Muscle of leg (tissue), 11 donors: Measurements from ENCODE around the gene HHEX. TPM values are rescaled to one million over a fixed set of nuclear protein-coding genes. Genes with fewer than 3 reads are reported as not detected.

Experiments used
- DNase-seq: peaks from one replicate; pipeline ENCODE4 v3.0.0; 2013
- H3K27ac ChIP-seq: one replicate; pipeline ENCODE4 v1.5.1; 2013; ENCODE audit warnings: mild to moderate bottlenecking, low read length, control low read depth
- H3K27me3 ChIP-seq: one replicate; pipeline ENCODE4 v1.6.1; 2013; ENCODE audit warnings: low read length; ENCODE audit not compliant: control insufficient read depth, insufficient read depth
- H3K36me3 ChIP-seq: one replicate; pipeline ENCODE4 v1.6.1; 2013; ENCODE audit warnings: low read length; ENCODE audit not compliant: control insufficient read depth, insufficient read depth
- H3K4me1 ChIP-seq: one replicate; pipeline ENCODE4 v1.6.1; 2013; ENCODE audit warnings: low read length; ENCODE audit not compliant: control insufficient read depth, insufficient read depth
- H3K4me3 ChIP-seq: one replicate; pipeline ENCODE4 v1.5.1; 2013; ENCODE audit warnings: low read length, control low read depth
- H3K9me3 ChIP-seq: replicated peaks from 2 replicates; pipeline ENCODE4 v1.6.1; 2013; ENCODE audit warnings: low read depth, low read length; ENCODE audit not compliant: control insufficient read depth
- WGBS: methylation state at CpG from one replicate; pipeline ENCODE4 v1.1.5; 2013; ENCODE audit warnings: missing lambda C conversion rate; ENCODE audit not compliant: insufficient coverage; 5-methylcytosine and 5-hydroxymethylcytosine counted together
- polyA plus RNA-seq, 8 donors: library from polyadenylated mRNA; unstranded; fragments of 120-200 nt; gene quantifications; one replicate each; pipeline versions ENCODE4 v1.2.1 to v1.2.3, GENCODE V29; 2013; ENCODE audit warnings: inconsistent platforms in 1 of 8, low replicate concordance in 1 of 8; ENCODE audit not compliant: insufficient read length in 8 of 8, insufficient read depth in 1 of 8
- total RNA-seq: library from RNA; stranded (reverse); fragments of 120-200 nt; gene quantifications from one replicate; pipeline ENCODE4 v1.2.4, GENCODE V29; 2013

HHEX gene
- total and polyA plus RNA-seq, 9 donors, result 3.6 to 10.3 (median 7.1) TPM

DNA sequence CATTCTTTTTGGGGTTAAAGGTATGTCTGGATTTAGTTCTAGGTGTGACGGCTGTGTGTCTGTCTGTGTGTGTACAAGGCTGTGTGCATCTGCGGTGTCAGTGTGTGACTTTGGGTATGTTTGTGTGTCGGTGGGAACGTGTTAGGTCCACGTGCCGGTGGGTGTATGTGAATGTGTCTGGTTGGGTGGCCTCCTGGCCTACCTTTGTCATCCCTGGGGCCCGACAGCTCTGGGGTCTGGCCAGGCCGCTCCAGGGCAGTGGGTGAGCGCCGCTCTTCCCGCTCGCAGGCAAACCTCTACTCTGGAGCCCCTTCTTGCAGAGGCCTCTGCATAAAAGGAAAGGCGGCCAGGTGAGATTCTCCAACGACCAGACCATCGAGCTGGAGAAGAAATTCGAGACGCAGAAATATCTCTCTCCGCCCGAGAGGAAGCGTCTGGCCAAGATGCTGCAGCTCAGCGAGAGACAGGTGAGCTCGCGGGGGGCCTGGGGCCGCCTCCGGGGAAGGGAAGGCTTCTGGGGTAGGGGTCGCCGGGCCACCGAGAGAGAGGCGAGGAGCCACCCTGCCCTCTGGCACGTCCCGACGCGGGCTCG lies 2.4 kb downstream of the HHEX start:
- 16% methylated on average over 24 of the region's 34 CpGs for WGBS
- DNase-seq, result no peak
- Histone ChIP-seq H3K36me3 (no peaks in the 10 kb centered on the region), H3K4me3 (peak overlapping the region; percentile 16), H3K4me1 (peaks cover 20% of the 10 kb centered on the region), H3K9me3 (no peaks in the 10 kb centered on the region), H3K27me3 (peaks cover 64% of the 10 kb centered on the region), H3K27ac (peak overlapping the region; percentile 47)

DNA sequence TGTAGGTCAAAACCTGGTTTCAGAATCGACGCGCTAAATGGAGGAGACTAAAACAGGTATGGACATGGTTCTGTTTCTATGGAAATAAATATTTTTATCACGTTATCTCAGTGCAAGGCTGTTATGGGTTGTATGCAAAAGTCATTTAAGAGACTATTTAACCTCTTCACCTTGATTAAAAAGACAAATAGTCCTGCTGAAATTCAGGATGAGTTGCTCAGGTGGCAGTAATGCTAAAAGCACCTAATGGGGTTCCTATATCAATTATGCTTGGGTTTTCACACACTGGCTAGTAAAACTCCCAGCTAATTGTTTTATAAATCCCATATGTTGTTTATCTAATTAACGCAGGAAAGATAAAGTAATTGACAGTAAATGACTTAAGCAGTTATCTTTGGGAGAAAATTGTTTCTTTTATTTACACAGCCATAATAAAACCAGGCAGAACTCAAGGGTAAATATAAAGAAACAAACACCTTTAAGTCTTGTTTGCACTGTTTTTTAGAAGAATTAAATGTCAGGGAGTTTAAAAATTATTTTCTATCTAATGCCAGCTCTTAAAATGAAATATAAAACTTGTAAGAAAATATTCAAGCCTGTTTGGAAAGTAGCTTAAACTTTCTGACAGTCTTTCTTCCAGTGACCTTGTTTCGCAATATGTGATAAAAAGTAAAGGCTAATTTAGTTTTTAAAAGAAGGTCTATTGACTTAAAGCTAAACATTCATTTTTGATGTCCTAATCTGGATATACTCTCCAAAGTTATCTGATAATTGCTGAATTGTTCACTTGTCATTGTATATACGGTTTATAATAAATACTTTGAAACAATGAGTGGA lies 3.2 kb downstream of the HHEX start:
- no peaks in the 10 kb centered on the region for H3K36me3 ChIP-seq
- H3K27ac ChIP-seq, result no peak overlapping the region
- no peak overlapping the region for H3K4me3 ChIP-seq
- no peaks in the 10 kb centered on the region for H3K9me3 ChIP-seq
- WGBS, result no CpG with 5 or more reads among the region's 7 CpGs
- peaks cover 64% of the 10 kb centered on the region for H3K27me3 ChIP-seq
- H3K4me1 ChIP-seq, result peaks cover 20% of the 10 kb centered on the region
- no peak for DNase-seq

DNA sequence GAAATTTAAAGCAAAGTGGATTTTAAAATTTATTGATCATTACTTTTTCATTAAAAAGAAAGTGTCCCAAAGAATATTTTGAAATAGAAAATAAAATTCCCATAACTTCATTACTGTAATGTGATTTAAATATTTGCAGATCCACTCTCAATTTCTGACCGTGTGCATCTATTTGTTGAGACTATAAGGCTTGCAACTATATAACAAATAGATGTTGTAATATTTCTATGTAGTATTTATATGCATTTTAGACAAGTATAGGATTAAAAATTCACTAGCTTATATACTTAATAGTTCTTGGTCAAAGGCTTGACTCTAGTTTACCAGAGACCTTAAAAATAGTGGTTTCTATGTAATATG lies 3.8 kb downstream of the HHEX start:
- Histone ChIP-seq H3K27me3 (peaks cover 64% of the 10 kb centered on the region), H3K4me3 (no peak overlapping the region), H3K36me3 (no peaks in the 10 kb centered on the region), H3K9me3 (no peaks in the 10 kb centered on the region), H3K4me1 (peaks cover 20% of the 10 kb centered on the region), H3K27ac (no peak overlapping the region)
- no peak for DNase-seq
- WGBS, result no CpG with 5 or more reads among the region's 1 CpG

DNA sequence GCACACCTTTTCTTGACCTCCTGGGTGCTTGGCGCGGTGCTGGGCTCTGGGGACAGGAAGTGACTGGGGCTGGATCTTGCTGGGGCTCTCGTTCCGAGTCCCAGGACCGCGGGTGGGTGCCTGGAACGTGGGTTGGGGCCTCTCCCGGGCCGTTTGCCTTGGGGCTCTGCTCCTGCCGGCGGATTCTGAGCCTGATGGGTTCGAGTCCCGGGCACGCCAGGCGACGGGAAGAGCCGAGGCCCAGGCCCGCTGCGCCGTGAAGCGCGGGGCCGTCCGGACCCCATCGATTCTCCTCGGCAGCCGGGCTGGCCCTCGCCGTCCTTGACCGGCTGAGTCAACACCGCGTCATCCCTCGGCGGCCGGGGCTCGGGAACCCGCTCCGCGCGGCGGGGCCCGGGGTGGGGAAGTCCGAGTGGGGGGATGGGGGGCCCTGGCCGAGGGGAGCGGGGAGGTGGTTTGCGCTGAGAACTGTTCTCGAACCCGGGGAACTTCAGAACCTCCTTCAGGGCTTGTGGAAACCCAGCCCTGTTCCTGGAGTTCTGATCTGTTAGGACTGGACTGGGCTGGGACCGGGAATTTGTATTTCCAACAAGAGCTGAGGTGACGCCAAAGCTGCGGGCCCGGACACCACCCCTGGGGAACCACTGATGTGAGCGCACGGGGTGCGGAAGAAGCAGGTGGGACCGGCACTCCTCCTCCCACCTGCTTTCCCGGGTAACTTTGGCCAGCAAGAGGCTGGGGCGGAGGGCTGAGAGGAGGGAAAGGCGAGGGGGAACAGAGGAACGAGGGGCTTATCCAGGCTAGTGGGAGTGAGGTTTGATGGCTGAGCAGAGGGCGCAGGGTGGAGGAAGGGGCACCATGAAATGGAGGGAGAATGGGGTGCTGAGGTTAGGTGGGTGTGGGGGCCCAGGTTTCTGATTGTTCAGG lies 6.2 kb downstream of the HHEX start:
- H3K36me3 ChIP-seq, result no peaks in the 10 kb centered on the region
- peaks cover 66% of the 10 kb centered on the region for H3K27me3 ChIP-seq
- H3K4me1 ChIP-seq, result peaks cover 14% of the 10 kb centered on the region
- no peak for DNase-seq
- no peak overlapping the region for H3K27ac ChIP-seq
- H3K4me3 ChIP-seq, result no peak overlapping the region
- 19% methylated on average over 47 of the region's 61 CpGs for WGBS
- no peaks in the 10 kb centered on the region for H3K9me3 ChIP-seq

DNA sequence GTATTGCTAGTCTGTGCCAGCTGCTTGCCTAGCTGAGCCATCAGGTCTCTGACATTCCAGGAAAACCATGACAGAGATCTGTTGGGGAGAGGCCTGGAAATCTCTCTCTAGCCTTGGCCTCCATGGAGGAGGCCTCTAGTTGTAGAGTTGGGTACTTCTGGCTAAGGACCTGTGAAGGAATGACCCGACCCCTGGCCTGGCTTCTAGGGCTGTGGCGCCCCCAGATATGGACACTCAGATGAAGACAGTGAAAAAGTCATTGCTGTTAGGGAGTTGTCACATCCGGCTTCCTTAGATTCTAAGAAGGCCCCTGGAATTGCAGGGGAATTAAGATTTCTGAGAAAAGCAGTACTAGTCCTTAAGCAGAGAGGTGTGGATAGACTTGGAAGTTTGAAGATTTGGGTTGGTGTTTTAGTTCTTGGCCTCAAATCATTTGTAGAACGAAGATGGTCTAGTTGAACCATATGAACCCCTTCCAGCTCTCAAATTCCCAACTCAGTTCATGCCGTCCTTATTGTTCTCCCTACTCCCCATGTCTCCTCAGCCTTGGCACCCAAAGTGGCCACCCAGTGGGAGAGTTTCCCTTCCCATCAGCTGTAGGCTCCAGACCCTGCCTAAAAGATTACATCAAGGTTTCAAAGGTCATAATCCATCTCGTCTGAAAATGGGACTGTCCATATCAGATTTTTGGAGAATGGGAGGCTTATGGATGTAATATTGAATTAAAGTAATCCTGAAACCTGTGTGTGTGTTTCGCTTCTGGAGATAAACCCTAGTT lies 7.0 kb downstream of the HHEX start:
- 75% methylated on average over 4 of the region's 7 CpGs for WGBS
- DNase-seq, result no peak
- H3K4me3 ChIP-seq, result no peak overlapping the region
- H3K9me3 ChIP-seq, result no peaks in the 10 kb centered on the region
- no peaks in the 10 kb centered on the region for H3K36me3 ChIP-seq
- no peak overlapping the region for H3K27ac ChIP-seq
- H3K4me1 ChIP-seq, result peaks cover 14% of the 10 kb centered on the region
- peaks cover 58% of the 10 kb centered on the region for H3K27me3 ChIP-seq

DNA sequence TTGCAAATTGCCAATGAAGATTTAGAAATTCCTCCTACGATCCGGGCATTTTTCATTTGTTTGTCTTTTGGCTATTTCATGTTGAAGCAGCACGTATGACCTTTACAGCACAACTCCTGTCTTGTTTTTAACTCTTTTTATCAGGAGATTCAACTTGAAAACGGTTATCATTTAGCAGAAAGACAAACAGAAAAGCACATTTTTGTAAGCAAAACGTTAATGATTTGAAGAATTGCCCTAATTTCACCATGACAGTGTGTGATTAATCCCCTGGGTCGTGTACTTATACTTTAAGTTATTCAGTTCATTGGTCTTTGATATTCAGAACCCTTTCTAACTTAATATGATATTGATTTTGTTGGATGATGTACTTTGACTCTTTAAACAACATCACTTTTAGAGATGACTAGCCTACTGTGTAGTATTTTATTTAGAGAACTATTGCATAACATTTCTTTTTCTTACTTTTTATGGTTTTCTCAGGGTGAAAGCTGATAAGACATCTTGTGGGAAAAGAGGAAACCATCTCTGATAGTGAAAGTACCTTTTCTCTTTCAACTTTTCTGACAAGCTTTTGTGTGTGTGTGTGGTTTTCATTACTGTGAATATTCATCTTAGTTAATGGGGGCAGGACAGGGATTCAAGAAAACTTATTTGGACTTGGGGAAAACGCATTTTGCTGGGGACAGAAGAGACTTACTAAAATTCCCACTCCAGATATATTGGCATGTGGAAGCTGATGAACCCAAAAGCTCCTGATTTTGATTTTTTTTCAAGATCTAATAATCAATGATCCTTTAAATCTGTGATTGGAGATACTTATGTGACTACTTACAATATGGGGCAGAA lies 8.1 kb downstream of the HHEX start:
- no CpG with 5 or more reads among the region's 7 CpGs for WGBS
- Histone ChIP-seq H3K27me3 (peaks cover 54% of the 10 kb centered on the region), H3K27ac (no peak overlapping the region), H3K36me3 (no peaks in the 10 kb centered on the region), H3K4me1 (peaks cover 12% of the 10 kb centered on the region), H3K9me3 (no peaks in the 10 kb centered on the region), H3K4me3 (no peak overlapping the region)
- no peak for DNase-seq

DNA sequence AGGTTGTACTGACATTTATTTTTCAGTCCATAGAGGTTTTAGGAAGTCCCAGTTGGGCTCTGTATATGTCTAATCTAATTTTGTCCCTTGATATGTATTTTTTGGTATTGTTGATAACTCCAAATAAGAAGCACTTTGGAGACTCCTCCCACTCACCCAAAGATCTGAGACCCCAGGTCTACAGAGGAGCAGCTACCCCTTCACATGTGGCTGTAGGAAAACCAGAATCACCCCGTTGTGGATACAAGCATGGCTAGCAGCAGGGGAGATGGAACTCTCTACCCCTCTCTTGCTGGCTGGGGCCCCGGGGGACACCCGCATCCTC lies 9.4 kb downstream of the HHEX start:
- H3K27ac ChIP-seq, result no peak overlapping the region
- no peaks in the 10 kb centered on the region for H3K9me3 ChIP-seq
- H3K4me3 ChIP-seq, result peak overlapping the region; percentile 26
- H3K36me3 ChIP-seq, result no peaks in the 10 kb centered on the region
- peaks cover 57% of the 10 kb centered on the region for H3K27me3 ChIP-seq
- 0% methylated on average over 1 of the region's 3 CpGs for WGBS
- peaks cover 12% of the 10 kb centered on the region for H3K4me1 ChIP-seq
- no peak for DNase-seq

DNA sequence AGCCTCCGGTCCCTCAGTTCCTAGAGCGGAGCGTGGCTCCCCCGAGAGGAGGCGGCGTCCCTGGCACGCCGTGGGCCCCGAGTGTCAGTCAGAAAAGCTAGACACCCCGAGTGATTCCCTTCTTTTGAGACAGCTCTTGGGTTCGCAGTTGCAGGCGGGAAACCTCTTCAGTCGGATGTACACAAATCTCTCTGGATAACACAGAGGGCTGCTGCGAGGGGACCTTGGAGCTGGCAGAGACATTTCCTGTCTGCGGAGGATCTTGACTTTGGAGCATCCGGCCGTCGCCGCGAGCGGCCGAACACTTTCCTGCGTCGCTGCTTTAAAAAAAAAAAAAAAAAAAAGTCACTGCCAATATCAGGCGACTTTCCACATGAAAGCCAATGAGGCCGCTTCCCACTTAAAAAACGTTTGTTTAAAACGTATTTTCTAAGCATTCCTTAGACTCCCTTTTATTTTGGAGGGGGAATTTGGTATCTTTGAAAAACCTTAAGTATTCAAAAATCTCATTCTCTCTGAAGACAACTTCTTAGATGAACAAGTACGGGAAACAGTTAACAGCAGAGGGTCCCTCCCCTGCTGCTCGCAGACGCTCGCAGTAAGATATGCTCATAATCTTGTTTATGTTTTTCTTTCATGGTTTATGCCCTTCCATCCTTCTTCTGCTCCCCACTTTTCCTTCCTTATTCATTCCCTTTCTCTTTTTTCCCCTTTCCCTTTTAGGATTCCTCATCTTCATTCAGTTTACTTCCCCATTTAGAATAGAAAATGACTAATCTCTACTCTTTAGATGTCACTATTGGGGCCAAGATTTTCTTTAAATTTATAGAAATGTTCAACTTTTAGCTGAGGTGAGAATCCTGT lies 10.0 kb downstream of the HHEX start:
- peaks cover 58% of the 10 kb centered on the region for H3K27me3 ChIP-seq
- no peak overlapping the region for H3K27ac ChIP-seq
- H3K9me3 ChIP-seq, result no peaks in the 10 kb centered on the region
- H3K36me3 ChIP-seq, result no peaks in the 10 kb centered on the region
- DNase-seq, result peak; percentile 61
- peak overlapping the region; percentile 26 for H3K4me3 ChIP-seq
- H3K4me1 ChIP-seq, result peaks cover 12% of the 10 kb centered on the region
- WGBS, result under 1% methylated on average over 16 of the region's 32 CpGs
